Endothelial cell of umbilical vein (primary cell): ENCODE measurements around the gene RRM2.

Source experiments
- CTCF ChIP-seq, 2 donors: IDR thresholded peaks; 1 replicate in 1 of 2; 2 replicates in 1 of 2; pipeline ENCODE4 v1.5.1; 2011; ENCODE audit warnings: low read length in 2 of 2, mild to moderate bottlenecking in 2 of 2, moderate library complexity in 2 of 2, control low read depth in 1 of 2, inconsistent platforms in 1 of 2, low read depth in 1 of 2; ENCODE audit not compliant: insufficient read depth in 1 of 2; ENCODE audit errors: extremely low read depth in 1 of 2
- EZH2 ChIP-seq: IDR thresholded peaks from 2 replicates; pipeline ENCODE4 v1.6.1; 2012; ENCODE audit warnings: borderline replicate concordance, low read depth, mild to moderate bottlenecking, moderate library complexity, low read length, inconsistent platforms; ENCODE audit not compliant: severe bottlenecking
- MAX ChIP-seq: IDR thresholded peaks from 2 replicates; pipeline ENCODE4 v1.6.1; 2011; ENCODE audit not compliant: insufficient read depth, insufficient read length
- MYC ChIP-seq: IDR thresholded peaks from one replicate; pipeline ENCODE4 v1.6.1; 2011; ENCODE audit warnings: mild to moderate bottlenecking, low read depth, low read length
- POLR2AphosphoS5 ChIP-seq: IDR thresholded peaks from 2 replicates; pipeline ENCODE4 v1.6.1; 2012; ENCODE audit warnings: low read depth, mild to moderate bottlenecking, control low read depth, low read length, moderate library complexity; ENCODE audit not compliant: insufficient read depth

- TF ChIP-seq POLR2AphosphoS5 (no peak), CTCF (IDR thresholded peaks at IDR 0.05; ENCODE audit: extremely low read depth in 1 of 2, insufficient read depth in 1 of 2, low read depth in 1 of 2, low read length in 2 of 2) (peak; percentile 34 to 37), MYC (no peak), MAX (no peak), EZH2 (no peak)
Measured at GRCh38 chr2:10124538-10125045, 2.1 kb downstream of the RRM2 start.
